Activated CD8-positive, alpha-beta memory T cell treated with anti-CD3 and anti-CD28 coated beads for 48 hours (primary cell): ENCODE results near the gene LURAP1L.

ENCODE experiments used
- DNase-seq, 3 experiments: peaks; one replicate each; pipeline ENCODE4 v3.0.0-alpha.2; 2020; ENCODE audit warnings: low read depth in 2 of 3, low spot score in 2 of 3

Gene LURAP1L

GRCh38 chr9:12812710-12813109 lies 37.9 kb downstream of the LURAP1L start:
- DNase-seq = no peak

- DNase-seq = no peak
Measured at GRCh38 chr9:12813533-12813932, 38.7 kb downstream of the LURAP1L start.

- no peak for DNase-seq
Measured at GRCh38 chr9:12813960-12814876, 39.4 kb downstream of the LURAP1L start.

- no peak for DNase-seq
Measured at GRCh38 chr9:12814877-12815237, 40.0 kb downstream of the LURAP1L start.

- no peak for DNase-seq
Measured at GRCh38 chr9:12815888-12816287, 41.1 kb downstream of the LURAP1L start.

GRCh38 chr9:12816656-12817101 lies 41.9 kb downstream of the LURAP1L start:
- DNase-seq = no peak

GRCh38 chr9:12817702-12818101 lies 42.9 kb downstream of the LURAP1L start:
- DNase-seq = no peak

- no peak for DNase-seq
Measured at GRCh38 chr9:12818431-12819000, 43.7 kb downstream of the LURAP1L start.

GRCh38 chr9:12819436-12820185 lies 44.8 kb downstream of the LURAP1L start:
- DNase-seq = no peak

GRCh38 chr9:12822111-12822510 lies 47.3 kb downstream of the LURAP1L start:
- no peak for DNase-seq

GRCh38 chr9:12826924-12827565 lies 52.2 kb downstream of the LURAP1L start:
- no peak for DNase-seq

GRCh38 chr9:12833701-12834100 lies 58.9 kb downstream of the LURAP1L start:
- no peak for DNase-seq

GRCh38 chr9:12838546-12838945 lies 63.7 kb downstream of the LURAP1L start:
- DNase-seq = no peak

- DNase-seq = no peak
Measured at GRCh38 chr9:12843735-12844134, 68.9 kb downstream of the LURAP1L start.

GRCh38 chr9:12846035-12846434 lies 71.2 kb downstream of the LURAP1L start:
- no peak for DNase-seq

GRCh38 chr9:12847561-12847960 lies 72.7 kb downstream of the LURAP1L start:
- no peak for DNase-seq

GRCh38 chr9:12849486-12850003 lies 74.7 kb downstream of the LURAP1L start:
- no peak for DNase-seq

- DNase-seq = no peak
Measured at GRCh38 chr9:12851341-12852090, 76.7 kb downstream of the LURAP1L start.

GRCh38 chr9:12853051-12853450 lies 78.2 kb downstream of the LURAP1L start:
- no peak for DNase-seq

- DNase-seq = no peak
Measured at GRCh38 chr9:12854221-12854620, 79.4 kb downstream of the LURAP1L start.
